Measurements from ENCODE around the gene FABP3.
A peak's percentile ranks its signal among the peaks of the same experiment; 100 is the strongest.

Gene FABP3

GRCh38 chr1:31399976-31400375 lies 27.1 kb upstream of the FABP3 start:
- TF ChIP-seq CTCF (IDR thresholded peaks at IDR 0.05; ENCODE audit: low read depth, low read length, missing control alignments) = no peak

GRCh38 chr1:31398246-31398645 lies 25.4 kb upstream of the FABP3 start:
- no peak for DNase-seq (ENCODE audit: extremely low read depth, low read depth)
- TF ChIP-seq CTCF (IDR thresholded peaks at IDR 0.05; ENCODE audit: low read depth, low read length, missing control alignments) = no peak
- no peak overlapping the region for H3K4me3 ChIP-seq (replicated peaks; ENCODE audit: low read depth, low read length)

More at GRCh38 chr1:31399976-31400375, 27.1 kb upstream of the FABP3 start:
- H3K4me3 ChIP-seq (replicated peaks; ENCODE audit: low read depth, low read length) = no peak overlapping the region
- no peak for DNase-seq (ENCODE audit: extremely low read depth, low read depth)

- TF ChIP-seq CTCF (IDR thresholded peaks at IDR 0.05; ENCODE audit: low read depth, low read length, missing control alignments) = no peak
- no peak for DNase-seq (ENCODE audit: extremely low read depth, low read depth)
- no peak overlapping the region for H3K4me3 ChIP-seq (replicated peaks; ENCODE audit: low read depth, low read length)
Observed at GRCh38 chr1:31397360-31398095, 24.7 kb upstream of the FABP3 start.

- peak; percentile 94 for DNase-seq (ENCODE audit: extremely low read depth, low read depth)
- no peak overlapping the region for H3K4me3 ChIP-seq (replicated peaks; ENCODE audit: low read depth, low read length)
- peak; percentile 66 for TF ChIP-seq CTCF (IDR thresholded peaks at IDR 0.05; ENCODE audit: low read depth, low read length, missing control alignments)
Observed at GRCh38 chr1:31396633-31397351, 23.9 kb upstream of the FABP3 start.

GRCh38 chr1:31394584-31395193 lies 21.8 kb upstream of the FABP3 start:
- no peak for DNase-seq (ENCODE audit: extremely low read depth, low read depth)
- no peak overlapping the region for H3K4me3 ChIP-seq (replicated peaks; ENCODE audit: low read depth, low read length)
- TF ChIP-seq CTCF (IDR thresholded peaks at IDR 0.05; ENCODE audit: low read depth, low read length, missing control alignments) = peak; percentile 89

- no peak for TF ChIP-seq CTCF (IDR thresholded peaks at IDR 0.05; ENCODE audit: low read depth, low read length, missing control alignments)
- H3K4me3 ChIP-seq (replicated peaks; ENCODE audit: low read depth, low read length) = no peak overlapping the region
- no peak for DNase-seq (ENCODE audit: extremely low read depth, low read depth)
Observed at GRCh38 chr1:31393463-31393862, 20.6 kb upstream of the FABP3 start.
